GM15510 (cell line): ENCODE results near the gene PPA2.

ENCODE experiments used
- POLR2A ChIP-seq: IDR thresholded peaks from 3 replicates; pipeline ENCODE4 v1.6.1; 2011; ENCODE audit warnings: borderline replicate concordance; ENCODE audit not compliant: insufficient read length; ENCODE audit errors: extremely low read depth

Gene PPA2

DNA sequence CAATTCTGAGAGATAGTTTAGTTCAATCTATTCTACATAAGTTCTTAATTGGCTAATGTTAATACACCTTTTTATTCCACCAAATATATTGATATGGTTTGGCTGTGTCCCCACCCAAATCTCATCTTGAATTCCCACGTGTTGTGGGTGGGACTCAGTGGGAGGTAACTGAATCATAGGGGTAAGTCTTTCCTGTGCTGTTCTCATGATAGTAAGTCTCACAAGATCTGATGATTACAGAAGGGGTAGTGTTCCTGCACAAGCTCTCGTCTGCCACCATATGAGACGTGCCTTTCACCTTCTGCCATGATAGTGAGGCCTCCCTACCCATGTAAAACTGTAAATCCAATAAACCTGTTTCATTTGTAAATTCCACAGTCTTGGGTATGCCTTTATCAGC lies 11.3 kb downstream of the PPA2 start:
- TF ChIP-seq POLR2A = no peak

DNA sequence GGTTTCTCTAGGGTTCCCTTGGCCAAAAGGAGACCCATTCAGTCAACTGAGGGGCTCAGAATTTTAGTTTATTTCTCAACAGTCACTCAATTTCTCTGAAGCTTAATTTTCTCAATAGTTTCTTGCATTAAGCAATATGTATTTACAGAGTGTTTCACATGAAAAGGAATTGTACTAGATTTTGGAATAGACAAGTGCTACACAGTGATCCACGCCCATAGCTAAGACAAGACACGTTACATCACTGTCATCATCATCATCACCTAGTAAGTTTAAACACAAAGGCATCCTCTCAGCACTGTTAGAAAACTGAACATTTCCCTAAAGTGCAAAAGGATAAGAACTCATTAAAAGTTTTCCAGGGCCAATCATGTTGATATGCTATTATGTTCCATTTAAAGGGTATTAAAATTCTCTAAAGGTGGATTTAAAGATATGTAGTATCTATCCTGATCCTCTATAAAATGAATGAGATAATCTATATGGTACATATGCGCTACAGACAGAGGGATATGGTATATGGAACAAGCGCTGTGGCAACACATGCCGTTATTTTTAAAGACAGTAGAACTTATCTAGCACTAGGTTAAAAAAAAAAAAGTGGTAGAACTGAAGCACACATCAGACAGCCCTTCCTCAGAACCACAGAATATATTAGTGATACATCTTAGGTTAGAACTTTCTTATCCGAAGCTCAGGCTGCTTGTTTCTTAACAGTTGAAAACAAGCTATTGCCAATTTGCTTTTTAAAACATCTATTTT lies 12.1 kb downstream of the PPA2 start:
- TF ChIP-seq POLR2A = no peak

DNA sequence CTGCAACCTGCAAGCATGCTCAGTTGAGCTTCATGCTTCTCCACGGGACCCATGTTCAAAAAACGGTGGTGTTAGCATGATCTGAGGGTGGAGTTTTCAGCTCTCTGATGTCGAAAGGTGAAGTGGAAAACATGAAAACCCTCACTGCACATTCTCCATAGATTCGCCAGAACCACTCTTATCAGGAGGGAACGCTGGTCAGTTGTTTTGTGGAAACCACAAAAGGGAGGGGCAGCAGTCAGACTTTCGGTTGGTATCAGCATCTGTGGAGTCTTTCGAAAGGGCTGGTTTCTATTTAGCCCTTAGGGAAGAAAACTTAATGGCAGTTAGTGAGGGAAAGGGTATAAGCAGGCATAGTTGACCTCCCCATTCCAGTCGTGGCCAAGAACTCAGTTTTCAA lies 12.6 kb downstream of the PPA2 start:
- no peak for TF ChIP-seq POLR2A

- no peak for TF ChIP-seq POLR2A
Observed at GRCh38 chr4:105460306-105460705, 13.6 kb downstream of the PPA2 start.

GRCh38 chr4:105458001-105458400 lies 15.9 kb downstream of the PPA2 start:
- TF ChIP-seq POLR2A = no peak

DNA sequence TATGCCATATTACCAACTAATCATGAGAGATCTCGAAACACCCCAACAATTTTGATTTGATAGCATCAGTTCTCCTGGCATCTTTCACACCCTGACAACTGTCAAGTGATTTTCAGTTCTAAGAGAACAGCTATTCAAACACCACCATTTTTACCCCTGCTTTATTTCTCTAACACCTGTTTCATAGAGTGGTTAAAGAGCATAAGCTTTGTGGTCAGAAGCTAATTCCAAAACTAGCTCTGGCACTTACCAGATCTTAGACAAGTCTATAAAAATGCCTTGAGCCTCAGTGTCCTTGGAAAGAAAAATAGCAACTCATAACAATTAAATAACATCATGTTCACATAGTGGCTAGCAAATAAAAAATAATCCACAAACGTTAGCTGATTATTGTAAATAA lies 17.9 kb downstream of the PPA2 start:
- TF ChIP-seq POLR2A = no peak

- TF ChIP-seq POLR2A = no peak
Observed at GRCh38 chr4:105455182-105455581, 18.7 kb downstream of the PPA2 start.

DNA sequence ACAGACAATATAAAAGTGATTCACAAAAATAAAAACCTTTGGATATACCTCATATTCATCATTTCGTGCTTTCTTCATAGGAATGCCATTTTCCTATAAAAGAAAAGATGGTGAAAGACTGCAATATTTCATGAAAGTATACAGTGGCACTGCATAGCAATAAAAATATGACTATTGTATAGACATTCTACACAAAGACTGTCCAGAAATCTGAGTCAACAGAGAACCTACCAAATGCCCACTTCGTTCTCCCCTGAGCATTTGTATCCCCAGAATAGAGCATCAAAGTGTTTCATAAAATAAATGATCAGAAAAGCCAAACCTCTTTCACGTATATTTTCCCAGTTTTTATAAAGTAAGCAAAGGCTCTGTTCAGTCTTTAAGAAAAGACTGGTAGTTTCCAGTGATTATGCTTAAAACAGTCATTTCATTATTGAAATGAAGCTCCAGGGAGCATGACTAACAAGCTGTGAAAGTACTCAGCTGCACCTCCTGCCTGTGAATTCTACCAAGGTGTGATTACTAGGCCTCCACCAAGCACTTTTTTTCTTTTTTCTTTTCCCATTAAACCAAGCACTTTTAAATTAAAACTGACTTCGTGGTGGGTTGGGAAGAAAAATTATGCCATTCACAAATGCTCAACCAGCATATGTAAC lies 20.2 kb downstream of the PPA2 start:
- no peak for TF ChIP-seq POLR2A

DNA sequence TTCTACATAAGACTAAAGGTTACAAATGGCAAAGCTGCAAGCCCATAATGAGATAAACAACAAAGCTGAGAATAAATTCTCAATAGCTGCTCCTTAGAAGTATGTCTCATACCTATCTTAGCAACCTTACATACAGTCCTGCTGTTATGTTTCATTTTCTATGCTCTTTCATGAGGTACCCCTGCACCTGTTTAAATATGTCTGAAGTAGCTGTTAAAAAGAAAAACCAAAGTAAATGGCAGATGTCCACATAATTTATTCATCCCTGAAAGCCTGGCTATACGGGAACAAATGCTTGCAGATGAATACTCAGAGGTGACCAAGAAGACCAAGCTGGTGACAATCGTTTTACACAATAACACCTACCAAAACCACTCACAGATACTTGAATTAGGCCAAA lies 22.5 kb downstream of the PPA2 start:
- no peak for TF ChIP-seq POLR2A

DNA sequence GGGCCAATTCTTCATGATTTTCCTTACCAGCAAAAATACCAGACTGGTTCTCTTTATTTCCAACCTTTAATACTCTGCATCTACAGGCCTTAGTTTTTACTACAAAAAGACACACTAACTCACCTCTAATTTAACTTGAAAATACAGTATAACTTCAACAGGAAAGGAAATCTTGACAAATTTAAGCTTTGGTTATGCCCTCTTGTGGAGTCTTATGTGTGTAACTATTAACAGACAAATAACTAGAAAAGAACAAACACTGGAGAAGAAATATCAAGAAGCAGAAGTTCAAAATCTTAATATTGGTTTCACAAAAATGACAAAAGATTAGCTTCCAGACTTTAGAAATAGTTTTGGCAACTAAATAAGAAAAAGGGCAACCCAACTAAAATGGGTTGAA lies 33.0 kb downstream of the PPA2 start:
- TF ChIP-seq POLR2A = no peak

- no peak for TF ChIP-seq POLR2A
Observed at GRCh38 chr4:105437637-105438036, 36.2 kb downstream of the PPA2 start.

DNA sequence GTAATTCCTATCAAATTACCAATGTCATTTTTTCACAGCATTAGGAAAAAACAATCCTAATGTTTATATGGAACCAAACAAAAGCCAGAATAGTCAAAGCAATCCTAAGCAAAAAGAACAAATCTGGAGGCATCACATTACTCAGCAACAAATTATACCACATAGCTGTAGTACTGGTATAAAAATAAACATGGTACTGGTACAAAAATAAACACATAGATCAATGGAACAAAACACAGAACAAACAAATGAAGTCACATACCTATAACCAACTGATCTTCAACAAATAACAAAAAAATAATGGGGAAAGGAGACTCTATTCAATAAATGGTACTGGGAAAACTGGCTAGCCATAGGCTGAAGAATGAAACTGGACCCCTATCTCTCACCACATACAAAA lies 37.4 kb downstream of the PPA2 start:
- no peak for TF ChIP-seq POLR2A

GRCh38 chr4:105434940-105435339 lies 38.9 kb downstream of the PPA2 start:
- no peak for TF ChIP-seq POLR2A

- TF ChIP-seq POLR2A = no peak
Observed at GRCh38 chr4:105433421-105433820, 40.4 kb downstream of the PPA2 start.

DNA sequence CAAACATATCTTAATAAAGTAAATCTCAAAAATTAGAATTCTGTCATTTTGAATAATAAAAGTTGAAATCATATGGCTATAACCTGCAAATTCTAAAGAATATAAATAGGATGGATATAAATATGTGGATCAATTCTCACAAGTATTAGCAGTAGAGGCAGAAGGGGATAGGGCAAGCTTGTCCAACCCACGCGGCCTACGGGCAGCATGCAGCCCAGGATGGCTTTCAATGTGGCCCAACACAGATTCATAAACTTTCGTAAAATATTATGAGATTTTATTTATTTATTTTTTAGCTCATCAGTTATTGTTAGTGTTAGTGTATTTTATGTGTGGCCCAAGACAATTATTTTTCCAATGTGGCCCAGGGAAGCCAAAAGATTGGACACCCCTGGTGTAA lies 41.4 kb downstream of the PPA2 start:
- TF ChIP-seq POLR2A = no peak

DNA sequence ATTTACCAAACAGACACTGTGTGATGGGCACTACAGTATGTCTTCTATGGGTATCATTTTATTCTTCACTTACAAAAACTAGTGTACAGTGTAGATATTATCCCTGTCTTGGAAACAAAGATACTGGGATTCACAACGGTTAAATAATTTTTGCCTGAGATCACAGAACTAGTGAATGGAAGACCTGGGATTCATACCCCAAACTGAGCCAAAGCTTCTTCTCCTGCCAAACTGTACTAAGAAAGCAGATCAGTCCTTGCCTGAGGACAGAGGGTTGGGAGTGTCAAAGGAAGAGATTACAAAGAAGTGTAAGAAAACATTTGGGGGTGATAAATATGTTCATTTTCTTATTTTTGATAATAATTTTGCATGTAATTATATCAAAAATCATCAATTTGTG lies 43.1 kb downstream of the PPA2 start:
- no peak for TF ChIP-seq POLR2A
